Measurements from ENCODE around the gene MTUS2.

DNA sequence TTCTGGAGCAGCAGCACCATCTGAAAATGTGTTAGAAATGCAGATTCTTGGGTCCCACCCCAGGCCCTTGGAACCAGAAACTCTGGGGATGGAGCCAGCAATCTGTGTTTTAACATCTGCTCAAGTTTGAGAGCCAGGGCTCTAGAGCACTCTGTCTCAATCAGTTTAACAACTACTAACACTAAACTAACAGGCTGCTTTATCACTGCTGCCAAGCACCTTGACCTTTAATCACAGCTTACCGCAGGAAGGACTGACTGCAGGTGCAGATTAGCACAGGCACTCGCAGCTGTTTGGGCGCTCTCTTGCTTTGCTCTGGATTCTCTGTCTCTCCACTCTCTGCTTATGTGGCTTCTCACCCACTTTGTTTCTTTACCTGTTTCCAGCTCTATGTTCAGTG, 163.5 kb downstream of the MTUS2 start:
- TF ChIP-seq EP300 (conservative IDR thresholded peaks at IDR 0.05; ENCODE audit: poor library complexity, severe bottlenecking) (no peak), RAD21 (conservative IDR thresholded peaks at IDR 0.05) (no peak), EZH2 (IDR thresholded peaks at IDR 0.05; ENCODE audit: borderline replicate concordance, insufficient read depth, low read length, poor library complexity, severe bottlenecking) (no peak), MXI1 (conservative IDR thresholded peaks at IDR 0.05; ENCODE audit: poor library complexity, severe bottlenecking) (no peak), TAF1 (IDR thresholded peaks at IDR 0.05; ENCODE audit: low read depth) (no peak), SMC3 (conservative IDR thresholded peaks at IDR 0.05; ENCODE audit: poor library complexity) (no peak)
- TF ChIP-seq, protein P1, sequence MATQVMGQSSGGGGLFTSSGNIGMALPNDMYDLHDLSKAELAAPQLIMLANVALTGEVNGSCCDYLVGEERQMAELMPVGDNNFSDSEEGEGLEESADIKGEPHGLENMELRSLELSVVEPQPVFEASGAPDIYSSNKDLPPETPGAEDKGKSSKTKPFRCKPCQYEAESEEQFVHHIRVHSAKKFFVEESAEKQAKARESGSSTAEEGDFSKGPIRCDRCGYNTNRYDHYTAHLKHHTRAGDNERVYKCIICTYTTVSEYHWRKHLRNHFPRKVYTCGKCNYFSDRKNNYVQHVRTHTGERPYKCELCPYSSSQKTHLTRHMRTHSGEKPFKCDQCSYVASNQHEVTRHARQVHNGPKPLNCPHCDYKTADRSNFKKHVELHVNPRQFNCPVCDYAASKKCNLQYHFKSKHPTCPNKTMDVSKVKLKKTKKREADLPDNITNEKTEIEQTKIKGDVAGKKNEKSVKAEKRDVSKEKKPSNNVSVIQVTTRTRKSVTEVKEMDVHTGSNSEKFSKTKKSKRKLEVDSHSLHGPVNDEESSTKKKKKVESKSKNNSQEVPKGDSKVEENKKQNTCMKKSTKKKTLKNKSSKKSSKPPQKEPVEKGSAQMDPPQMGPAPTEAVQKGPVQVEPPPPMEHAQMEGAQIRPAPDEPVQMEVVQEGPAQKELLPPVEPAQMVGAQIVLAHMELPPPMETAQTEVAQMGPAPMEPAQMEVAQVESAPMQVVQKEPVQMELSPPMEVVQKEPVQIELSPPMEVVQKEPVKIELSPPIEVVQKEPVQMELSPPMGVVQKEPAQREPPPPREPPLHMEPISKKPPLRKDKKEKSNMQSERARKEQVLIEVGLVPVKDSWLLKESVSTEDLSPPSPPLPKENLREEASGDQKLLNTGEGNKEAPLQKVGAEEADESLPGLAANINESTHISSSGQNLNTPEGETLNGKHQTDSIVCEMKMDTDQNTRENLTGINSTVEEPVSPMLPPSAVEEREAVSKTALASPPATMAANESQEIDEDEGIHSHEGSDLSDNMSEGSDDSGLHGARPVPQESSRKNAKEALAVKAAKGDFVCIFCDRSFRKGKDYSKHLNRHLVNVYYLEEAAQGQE (IDR thresholded peaks at IDR 0.05; ENCODE audit: borderline replicate concordance): no peak
- TF ChIP-seq, protein P2, sequence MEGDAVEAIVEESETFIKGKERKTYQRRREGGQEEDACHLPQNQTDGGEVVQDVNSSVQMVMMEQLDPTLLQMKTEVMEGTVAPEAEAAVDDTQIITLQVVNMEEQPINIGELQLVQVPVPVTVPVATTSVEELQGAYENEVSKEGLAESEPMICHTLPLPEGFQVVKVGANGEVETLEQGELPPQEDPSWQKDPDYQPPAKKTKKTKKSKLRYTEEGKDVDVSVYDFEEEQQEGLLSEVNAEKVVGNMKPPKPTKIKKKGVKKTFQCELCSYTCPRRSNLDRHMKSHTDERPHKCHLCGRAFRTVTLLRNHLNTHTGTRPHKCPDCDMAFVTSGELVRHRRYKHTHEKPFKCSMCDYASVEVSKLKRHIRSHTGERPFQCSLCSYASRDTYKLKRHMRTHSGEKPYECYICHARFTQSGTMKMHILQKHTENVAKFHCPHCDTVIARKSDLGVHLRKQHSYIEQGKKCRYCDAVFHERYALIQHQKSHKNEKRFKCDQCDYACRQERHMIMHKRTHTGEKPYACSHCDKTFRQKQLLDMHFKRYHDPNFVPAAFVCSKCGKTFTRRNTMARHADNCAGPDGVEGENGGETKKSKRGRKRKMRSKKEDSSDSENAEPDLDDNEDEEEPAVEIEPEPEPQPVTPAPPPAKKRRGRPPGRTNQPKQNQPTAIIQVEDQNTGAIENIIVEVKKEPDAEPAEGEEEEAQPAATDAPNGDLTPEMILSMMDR (IDR thresholded peaks at IDR 0.05; ENCODE audit: poor library complexity, severe bottlenecking): no peak

Data from neural cell (in vitro differentiated cells).